NOMO-1 (cell line): ENCODE results near the gene SCUBE2.

ENCODE experiments used
- DNase-seq, 2 experiments: peaks; one replicate each; lab custom pipeline; 2025; ENCODE audit not compliant: unreplicated experiment in 2 of 2; lab: John Stamatoyannopoulos, UW

The SCUBE2 gene

DNA sequence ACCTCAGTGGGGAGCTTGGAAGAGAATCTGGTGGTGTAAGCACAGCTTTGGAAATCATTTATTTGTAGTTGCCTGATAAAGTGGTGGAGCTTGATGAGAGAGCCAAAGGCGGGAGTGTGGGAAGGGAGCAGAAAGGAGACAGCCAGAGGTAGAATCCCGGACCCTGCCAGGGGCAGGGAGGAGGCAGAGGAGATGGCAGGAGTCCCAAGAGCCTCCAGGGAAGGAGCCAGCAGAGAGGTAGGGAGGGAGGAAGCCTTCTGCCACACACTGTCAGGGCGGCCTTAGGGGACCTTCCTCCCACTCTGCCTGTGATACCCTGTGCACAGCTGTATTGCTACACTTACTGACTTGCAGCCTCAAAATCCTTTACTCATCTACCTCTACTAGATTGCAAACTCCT, 15.4 kb downstream of the SCUBE2 start:
- DNase-seq, result no peak

DNA sequence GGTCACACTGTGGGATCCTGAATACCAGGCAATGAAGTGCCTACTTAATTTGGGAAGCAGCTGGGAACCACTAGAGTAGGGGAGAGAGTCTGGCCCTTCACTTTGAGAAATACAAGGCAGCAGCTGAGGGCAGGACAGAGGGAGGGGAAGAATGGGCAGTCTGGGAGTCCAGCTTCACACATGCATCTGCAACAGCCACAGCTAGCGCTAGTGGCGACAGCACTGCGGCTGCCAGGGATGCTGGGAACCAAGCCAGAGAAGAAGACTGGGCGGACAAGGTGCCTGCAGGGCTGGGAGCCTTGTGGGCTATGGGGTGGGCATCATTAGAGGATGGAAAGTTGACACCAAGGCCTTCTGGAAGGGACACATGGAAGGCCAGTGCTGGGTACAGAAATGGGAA, 15.8 kb downstream of the SCUBE2 start:
- DNase-seq, result no peak

DNA sequence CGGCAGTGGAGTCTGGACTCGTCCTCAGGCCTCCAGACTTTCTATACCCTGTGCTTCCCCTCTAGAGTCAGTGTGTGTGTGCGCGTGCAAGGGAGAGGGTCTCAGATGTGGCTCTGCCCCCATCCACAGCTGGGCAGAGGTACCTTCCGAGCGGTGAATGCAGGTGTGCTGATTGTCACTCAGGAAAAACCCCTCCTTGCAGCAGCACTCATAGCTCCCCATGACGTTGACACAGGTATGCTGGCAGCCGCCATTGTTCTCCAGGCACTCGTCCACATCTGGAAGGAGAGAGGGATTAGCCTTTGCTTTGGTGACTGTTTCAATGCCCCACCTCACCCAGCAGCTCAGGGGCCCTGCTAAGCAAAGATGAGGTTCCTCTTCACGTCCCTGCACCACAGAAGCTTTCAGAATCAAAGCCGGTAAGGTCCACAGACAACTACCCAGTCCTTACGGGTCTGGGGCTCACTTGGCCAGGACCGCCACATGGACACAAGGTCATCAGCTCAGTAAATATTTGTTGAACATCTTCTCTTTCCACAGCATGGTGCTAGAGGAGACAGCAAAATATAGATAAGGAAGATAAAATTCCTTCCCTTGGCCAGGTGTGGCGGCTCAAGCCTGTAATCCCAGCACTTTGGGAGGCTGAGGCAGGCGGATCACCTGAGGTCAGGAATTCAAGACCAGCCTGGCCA, 16.9 kb downstream of the SCUBE2 start:
- no peak for DNase-seq

DNA sequence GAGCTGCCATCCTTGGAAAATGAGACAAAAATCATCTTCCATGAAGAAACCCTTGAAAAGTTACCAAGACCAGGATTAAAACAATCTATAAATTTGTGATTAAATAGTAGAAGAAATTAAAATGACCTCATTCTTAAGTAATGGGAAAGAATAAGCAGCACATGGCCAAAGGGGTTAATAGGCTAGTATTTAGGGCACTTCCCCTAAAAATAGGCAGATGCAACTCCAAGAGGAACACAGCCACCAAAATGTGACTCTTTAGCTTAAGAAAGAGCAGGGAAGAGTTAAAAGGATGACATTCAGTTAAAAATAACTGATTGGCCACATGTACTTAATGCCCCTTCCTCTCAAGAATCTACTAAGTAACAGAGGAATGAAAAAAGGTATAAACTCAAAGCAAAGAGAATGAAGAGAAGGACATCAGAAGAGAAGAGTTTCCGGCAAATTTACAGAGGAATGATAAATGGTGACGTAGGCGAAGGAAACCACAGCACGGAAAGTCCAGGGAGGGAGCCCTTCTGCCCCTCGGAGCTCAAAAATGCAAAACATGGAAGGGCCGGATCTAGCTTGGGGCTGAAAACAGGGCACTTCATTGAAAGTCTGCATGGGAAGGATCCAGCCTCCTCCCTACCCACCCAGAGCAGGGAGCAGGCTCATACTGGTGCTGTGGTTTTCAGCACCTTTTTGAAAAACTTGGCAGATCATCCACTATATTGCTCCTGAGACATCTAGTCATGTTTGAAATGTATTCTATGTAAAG, 17.8 kb downstream of the SCUBE2 start:
- DNase-seq, result no peak

DNA sequence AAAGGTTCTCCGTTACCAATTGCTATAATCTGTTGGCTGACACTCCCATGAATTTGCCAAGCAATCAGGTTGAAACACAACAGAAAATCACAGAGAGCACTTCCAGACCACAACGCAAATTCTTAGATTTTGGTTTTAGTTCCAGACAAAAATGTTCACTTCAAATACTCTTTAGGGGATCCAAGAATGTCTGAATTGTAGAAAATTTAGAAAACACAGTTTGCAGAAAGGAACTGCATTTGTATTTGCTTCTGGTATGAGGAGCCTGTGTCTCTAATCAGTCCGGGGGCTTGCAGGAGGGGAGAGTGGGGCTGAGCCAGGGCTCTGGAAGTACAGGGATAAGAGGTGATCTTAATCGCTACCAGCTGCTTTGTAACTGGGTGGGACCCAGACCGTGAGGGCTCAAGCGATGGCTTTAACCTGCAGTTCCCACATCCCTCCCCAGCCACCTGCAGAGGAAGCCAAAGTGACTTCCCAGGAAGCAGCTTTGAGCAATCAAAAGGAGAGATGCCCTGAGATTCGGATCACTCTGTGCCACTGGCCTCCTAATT, 18.7 kb downstream of the SCUBE2 start:
- DNase-seq, result no peak

DNA sequence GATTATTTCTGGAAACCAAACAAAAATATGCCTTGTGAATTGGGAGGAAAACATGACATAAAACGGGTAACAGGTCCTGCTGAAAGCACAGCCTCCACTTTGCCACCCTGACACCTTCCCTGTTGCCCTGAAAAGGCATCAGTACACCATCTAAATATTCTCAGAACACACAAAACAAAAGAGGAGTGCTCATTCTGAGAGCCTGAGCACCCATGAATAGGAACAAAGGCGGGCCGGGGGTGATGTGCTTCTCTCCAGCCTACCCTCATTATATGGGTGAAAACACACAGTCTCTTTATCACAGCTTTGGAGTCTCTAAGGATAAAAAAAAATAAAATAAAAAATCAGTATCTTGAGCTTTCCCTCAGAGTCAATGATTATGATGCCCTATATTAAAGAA, 19.7 kb downstream of the SCUBE2 start:
- no peak for DNase-seq

DNA sequence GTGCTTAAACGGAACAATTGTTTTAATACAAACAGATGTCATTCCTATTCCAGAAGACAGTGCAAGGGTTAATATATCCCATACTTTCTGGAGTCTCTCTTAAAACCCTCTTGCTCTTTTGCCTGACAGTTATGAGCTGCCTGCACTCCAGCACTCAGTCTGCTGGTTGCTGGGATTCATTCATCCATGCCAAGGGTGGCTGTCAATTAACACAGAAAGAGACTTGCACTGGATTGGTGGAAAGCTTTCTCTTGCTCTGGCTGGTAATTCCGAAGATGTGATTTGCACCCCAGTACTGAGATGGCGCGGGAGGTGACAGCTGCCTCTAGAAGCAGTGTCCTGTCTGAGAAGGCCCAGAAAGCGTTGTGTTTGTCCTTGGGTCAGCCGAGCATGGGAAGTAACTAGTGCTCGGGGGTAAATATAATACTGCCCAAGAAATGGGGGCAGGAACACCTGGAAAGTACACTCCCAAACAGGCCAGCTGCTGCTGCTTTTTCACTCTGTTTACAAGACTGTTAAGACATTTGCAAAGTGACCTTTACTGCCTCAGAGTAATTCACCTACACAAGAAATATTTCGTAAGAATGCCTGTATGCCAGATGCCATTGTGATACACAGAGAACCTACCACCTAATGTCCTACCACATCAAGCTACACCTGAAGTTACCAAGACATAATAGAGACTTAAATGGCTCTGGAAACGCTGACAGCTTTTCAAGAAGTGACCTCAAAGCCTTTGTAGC, 20.5 kb downstream of the SCUBE2 start:
- DNase-seq, result no peak

DNA sequence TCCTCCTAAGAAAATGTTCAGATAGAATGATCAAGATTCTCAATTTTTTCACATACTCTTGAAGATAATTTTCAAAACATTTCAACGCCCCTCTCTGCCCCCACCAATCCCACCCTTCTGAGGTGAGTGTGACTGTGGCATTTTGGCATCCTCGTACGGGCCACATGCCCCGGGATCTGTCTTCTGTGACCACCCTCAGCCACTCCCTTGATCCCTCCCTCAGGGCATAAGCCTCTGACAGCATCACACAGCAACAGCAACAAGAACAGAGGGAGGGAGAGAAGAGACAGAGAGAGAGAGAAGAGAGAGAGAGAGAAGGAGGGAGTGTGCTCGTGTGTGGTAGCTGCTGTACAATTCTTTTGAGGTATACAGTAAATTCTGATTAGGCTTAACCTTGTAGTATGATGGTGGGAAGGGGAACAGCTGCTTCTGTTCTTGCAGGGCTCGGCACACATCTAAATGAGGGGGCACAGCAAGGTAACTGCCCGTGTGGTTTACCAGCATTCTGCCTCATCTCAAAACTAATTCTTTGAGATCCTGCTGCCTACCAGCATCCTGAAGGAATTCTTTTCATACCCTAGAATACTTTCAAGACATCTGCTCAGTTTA, 21.4 kb downstream of the SCUBE2 start:
- no peak for DNase-seq

DNA sequence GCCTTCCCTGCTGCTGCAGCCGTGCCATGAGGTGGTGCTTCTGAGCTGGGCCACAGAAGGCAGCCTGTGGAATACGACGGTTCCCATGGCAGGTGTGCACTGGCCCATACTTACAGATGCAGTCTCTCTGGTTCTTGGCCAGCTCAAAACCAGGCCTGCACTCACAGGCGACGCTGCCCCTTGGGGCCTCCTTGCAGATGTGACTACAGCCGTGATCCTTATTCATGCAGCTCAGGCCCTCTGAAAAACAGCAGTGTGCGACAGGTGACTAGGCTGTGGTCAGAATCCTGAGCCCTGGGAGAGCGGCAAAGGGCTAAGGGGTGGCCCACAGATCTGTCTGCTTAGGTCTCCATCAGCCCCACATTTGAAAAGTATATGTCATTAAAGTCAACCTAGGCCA, 22.1 kb downstream of the SCUBE2 start:
- no peak for DNase-seq

DNA sequence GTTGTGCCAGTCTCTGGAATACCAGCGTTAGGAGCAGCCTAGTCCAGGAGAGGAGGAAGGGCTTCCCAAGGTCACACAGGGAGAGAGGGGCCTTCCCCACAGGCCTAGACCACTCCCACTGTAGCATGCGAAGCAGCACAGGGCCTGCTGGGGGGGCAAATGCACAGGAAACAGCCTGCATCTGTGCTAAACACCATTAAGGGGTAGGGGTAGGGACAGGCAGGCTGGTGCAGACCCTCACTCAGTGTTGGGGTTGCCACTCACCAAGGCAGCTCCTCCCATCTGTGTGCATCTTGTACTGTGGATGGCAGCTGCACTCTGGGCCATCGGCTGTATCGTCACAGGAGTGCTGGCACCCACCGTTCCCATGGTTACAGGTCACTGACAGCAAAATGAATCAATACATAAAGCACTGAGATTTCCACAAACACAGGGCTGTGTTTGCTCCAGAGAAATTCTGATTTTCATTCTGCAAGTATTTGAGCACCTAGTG, 24.9 kb downstream of the SCUBE2 start:
- DNase-seq, result no peak

DNA sequence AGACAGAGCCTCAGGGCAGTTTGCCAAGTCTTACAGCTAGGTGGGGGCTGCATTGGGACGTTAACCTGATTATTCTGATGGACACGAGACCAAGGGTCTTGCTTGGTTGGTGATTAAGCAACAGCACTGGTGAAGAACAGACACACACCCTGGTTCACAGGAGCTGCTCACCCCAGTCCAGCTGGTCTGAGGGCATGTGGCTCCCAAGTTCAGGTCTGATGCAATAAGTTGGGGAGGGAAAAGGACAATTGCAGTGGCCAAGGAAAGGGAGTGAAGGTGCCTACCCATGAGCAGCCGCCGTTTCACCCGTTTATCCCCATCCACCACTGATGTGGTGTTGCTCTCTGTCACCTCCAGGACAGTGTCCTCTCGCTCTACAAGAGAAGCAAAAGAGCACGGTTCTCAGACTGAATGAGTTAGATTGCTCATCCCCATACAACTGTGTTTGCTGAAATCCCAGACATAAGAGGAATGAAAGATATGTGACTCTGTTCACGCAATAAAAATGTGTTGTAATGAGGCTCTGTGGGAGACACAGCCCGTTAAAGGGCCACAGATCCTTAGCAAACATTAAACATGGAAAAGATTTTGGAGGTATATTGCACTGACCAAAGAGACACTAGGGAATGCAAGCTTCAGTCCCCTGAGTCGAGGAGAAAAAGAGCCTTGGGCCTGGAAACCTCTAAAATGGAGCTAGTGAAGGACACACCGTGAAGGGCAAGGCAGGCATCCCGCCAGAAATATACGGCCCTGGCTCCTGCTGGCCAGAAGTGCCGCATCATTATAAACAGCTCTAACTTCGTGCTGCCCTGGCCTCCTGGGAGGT, 25.6 kb downstream of the SCUBE2 start:
- no peak for DNase-seq

DNA sequence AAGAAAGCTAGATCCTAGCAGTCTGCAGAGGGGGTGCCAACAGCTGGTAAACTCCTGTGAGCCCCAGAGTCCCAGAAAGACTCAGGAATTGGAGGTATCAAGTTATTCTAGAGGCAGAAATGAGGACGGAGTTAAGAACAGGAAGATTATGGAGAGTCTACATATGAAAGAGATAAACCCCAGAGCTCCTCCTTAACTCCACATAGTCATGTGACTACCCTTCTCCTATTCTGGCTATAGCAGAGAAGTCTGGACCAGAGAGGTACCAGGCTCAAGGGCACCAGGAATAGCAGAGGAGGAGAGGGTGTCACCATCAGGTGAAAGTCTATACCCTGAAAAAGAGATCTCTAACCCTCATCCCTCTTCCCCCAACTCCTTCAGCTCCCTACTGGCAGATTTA, 29.6 kb downstream of the SCUBE2 start:
- DNase-seq, result no peak

DNA sequence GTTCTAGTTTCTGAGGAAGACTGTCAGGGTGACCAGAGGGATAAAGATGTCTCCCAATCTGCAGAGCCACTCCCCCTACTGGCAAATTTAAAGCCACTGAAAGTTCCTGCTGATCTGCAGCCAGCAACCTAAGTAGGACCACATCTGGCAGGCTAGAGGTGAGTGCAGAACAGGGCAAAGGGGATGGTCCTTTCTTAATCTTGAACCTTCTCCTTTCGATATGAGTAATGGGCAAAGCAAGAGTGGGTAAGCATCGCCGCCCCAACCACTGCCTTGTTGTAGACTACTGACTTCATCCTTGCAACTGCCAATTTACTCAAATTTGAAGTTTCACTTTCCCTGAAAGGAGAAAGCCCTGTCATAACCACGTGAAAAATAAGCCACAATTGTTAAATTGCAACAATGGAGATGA, 30.7 kb downstream of the SCUBE2 start:
- peak; percentile 80 to 89 for DNase-seq

DNA sequence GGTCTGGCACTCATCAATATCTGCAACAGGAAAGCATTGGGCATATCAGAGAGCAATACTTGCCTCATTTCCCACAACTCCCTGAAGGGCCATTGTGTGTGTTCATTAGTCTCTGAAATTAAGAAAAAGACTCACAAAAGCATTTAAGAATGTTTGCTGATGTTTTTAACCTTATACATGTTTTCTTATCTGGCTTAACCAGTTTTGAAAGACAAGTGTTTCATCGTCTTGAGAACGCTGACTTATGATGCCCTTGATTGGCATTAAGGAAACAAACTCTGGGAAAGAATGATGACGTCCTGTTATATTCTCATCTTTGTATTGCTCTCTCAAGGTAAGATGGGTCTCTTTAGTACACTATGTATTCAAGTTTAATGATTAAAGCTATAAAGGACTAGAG, 32.0 kb downstream of the SCUBE2 start:
- DNase-seq, result no peak

DNA sequence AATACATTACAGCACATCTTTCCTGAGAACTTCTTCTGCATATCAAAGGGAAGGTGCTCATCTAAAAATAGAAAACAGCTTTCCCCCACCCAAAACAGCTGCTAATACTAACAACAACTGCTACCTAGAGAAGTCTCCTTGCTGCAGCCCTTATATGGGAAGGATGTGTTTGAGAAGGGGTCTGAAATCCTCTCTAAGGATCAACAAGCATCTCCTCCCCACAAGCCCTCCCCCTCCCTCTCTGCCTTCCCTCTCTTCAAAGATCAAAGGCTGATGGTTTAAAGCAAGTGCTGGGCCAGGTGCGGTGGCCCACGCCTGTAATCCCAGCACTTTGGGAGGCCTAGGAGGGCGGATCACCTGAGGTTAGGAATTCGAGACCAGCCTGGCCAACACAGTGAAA, 33.5 kb downstream of the SCUBE2 start:
- DNase-seq, result no peak

DNA sequence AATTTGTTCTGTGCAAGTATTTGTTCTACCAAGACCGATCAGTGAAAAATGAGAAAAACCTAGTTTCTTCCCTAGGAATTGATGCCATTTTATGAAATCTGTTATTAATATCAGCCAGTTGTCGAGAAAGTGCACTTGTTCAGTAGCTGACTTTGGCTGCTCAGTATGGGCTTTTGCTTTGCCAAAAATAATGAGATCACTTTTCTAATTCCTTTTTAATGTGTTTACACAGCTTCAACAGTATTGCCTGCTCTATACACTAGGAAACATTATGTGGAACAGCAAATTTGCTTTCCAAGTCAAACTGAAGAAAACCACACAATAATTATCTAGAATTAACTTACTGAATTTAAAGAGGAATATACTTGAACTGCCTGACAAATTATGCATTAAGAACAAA, 34.4 kb downstream of the SCUBE2 start:
- DNase-seq, result no peak

DNA sequence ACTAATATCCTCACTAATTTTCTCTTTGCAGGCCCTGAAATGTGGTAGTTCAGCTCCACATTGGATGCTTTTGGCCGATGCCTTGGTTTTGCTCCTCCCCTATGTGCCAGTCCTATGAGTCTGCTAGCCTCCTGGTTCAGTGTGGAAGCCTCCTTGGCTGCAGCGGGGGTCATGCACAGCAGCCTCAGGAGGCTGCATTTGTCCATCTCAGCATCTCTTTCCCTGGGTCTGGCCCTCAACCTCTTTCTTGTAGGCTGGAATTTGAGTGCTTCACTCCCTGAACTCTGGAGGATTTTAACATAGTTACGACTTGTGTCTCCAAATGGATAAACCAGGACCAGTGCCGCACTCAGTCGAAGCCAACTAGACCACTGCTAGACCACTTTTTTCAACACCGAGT, 34.9 kb downstream of the SCUBE2 start:
- no peak for DNase-seq

DNA sequence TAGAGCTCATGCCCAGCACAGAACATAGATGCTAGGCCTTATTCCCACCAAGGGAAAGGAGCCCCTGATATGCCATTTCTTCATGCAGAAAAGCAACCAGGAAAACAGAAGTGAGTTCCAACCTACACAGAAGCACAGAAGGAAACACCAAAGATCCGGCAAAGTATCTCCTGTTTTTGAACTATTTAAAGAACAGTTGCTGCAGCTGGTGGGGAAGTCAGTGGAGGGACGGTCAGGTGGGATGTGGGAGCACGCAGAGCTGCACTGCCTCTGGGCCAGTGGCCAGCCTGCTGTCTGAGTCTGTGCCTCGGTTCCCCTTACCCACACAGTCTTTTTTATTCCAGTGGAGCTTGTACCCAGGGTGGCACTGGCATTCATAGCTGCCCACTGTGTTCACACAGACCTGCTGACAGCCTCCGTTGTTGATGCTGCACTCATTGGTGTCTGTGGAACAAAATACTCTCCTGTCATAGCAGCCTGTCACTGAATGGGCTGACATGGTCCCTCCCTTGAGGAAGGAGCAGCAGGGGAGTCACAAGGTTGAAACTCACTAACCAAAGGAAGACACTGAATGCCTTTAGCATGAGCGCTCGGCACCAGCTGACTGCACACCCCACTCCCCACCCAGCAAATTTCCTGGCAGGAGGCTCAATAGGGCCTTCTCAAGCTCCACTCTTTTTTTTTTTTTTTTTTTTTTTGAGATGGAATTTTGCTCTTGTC, 37.9 kb downstream of the SCUBE2 start:
- no peak for DNase-seq

DNA sequence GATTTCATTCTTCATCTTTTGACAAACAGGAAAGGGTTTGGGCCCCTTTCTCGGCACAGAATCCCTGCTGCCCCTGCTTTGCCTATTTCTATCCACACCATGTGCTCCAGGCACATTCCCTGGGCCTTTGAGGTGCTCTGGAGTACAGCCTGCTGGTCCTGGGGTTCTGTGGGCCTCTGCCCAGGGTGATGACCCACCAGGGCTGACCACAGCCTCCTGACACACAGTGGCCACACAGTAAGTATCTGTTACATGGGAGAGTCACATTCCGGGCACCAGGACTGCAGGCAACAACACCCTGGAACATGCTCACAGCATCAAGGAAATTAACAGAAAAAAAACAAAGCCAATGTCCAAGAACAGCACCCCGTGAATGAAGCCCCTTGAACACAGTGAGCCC, 39.1 kb downstream of the SCUBE2 start:
- DNase-seq, result no peak
